Stomach (tissue), 9 donors: ENCODE results near the gene VEZF1. TPM values are rescaled to one million over a fixed set of nuclear protein-coding genes. Genes with fewer than 3 reads are reported as not detected.
A peak's percentile ranks its signal among the peaks of the same experiment; 100 is the strongest.

Source experiments
- DNase-seq, 2 donors: peaks; one replicate each; pipeline versions ENCODE4 v3.0.0 to v3.0.0-alpha.2; 2013 to 2019
- H3K27ac ChIP-seq, 5 donors: fragments of 200-600 bp in 4 of 5; sonication (generic) in 4 of 5; one replicate each; pipeline ENCODE4 v1.5.1; 2013 to 2019; ENCODE audit warnings: mild to moderate bottlenecking in 1 of 5, moderate library complexity in 1 of 5
- H3K27me3 ChIP-seq, 3 donors: fragments of 200-600 bp; sonication (generic); one replicate each; pipeline ENCODE4 v1.5.1; 2017 to 2019; ENCODE audit warnings: mixed run types in 1 of 3
- H3K36me3 ChIP-seq, 4 donors: fragments of 200-600 bp; sonication (generic); 1 replicate in 3 of 4; 2 replicates in 1 of 4; pipeline ENCODE4 v1.5.1; 2016 to 2019
- H3K4me1 ChIP-seq, 4 donors: fragments of 200-600 bp; sonication (generic); one replicate each; pipeline ENCODE4 v1.5.1; 2016 to 2019
- H3K4me3 ChIP-seq, 4 donors: fragments of 200-600 bp; sonication (generic) in 3 of 4; one replicate each; pipeline ENCODE4 v1.5.1; 2016 to 2019; ENCODE audit warnings: mild to moderate bottlenecking in 1 of 4
- H3K9me3 ChIP-seq, 4 donors: fragments of 200-600 bp; sonication (generic); one replicate each; pipeline ENCODE4 v1.5.1; 2016 to 2019
- EP300 ChIP-seq: sonication (generic); formaldehyde crosslinking; IDR thresholded peaks from one replicate; pipeline ENCODE4 v1.6.1; 2017; ENCODE audit warnings: antibody characterized with exemption
- POLR2A ChIP-seq, 4 donors: fragments of 450-650 bp; IDR thresholded peaks; one replicate each; pipeline ENCODE4 v1.6.1; 2016; ENCODE audit warnings: antibody characterized with exemption in 4 of 4, control low read depth in 2 of 4, mild to moderate bottlenecking in 1 of 4, moderate library complexity in 1 of 4
- POLR2AphosphoS5 ChIP-seq, 3 donors: sonication (generic); formaldehyde crosslinking; IDR thresholded peaks; one replicate each; pipeline ENCODE4 v1.6.1; 2016; ENCODE audit warnings: antibody characterized with exemption in 3 of 3
- WGBS, 5 donors: extraction: QIAGEN DNeasy Blood & Tissue Kit in 3 of 5; methylation state at CpG; one replicate each; pipeline versions ENCODE4 v1.1.5 to v1.1.7; 2013 to 2018; 5-methylcytosine and 5-hydroxymethylcytosine counted together
- intact Hi-C: fragments of 100-400 bp; cut with DNase I; formaldehyde crosslinking; loops from one replicate; pipeline ENCODE4 v1.15.1; 2023; ENCODE audit warnings: low total_unique reads
- polyA plus RNA-seq, 3 donors: library from polyadenylated mRNA; stranded (reverse); fragments of 200-250 nt; gene quantifications; one replicate each; pipeline ENCODE4 v1.2.3, GENCODE V29; 2013
- total RNA-seq, 5 donors: library from RNA; depleted of rRNA; stranded (reverse); fragments of >200 nt; gene quantifications; one replicate each; pipeline versions ENCODE4 v1.1.0 to v1.2.3, GENCODE V29; 2014 to 2016
- TF ChIP-seq, protein P1 (sequence below), 7 experiments: fragments of 450-650 bp in 4 of 7; fragments of 200-600 bp in 3 of 7; sonication (generic) in 3 of 7; IDR thresholded peaks; one replicate each; pipeline ENCODE4 v1.5.1; 2016 to 2019; ENCODE audit warnings: antibody characterized with exemption in 7 of 7, control low read depth in 2 of 7, mild to moderate bottlenecking in 1 of 7
- donor health status: healthy with polysubstance abuse.
- donor health status: Bipolar disorder and iron deficiency.
- donor health status: healthy.

Gene VEZF1
- total and polyA plus RNA-seq, 8 donors, result 7.8 to 103 (median 24.1) TPM

DNA sequence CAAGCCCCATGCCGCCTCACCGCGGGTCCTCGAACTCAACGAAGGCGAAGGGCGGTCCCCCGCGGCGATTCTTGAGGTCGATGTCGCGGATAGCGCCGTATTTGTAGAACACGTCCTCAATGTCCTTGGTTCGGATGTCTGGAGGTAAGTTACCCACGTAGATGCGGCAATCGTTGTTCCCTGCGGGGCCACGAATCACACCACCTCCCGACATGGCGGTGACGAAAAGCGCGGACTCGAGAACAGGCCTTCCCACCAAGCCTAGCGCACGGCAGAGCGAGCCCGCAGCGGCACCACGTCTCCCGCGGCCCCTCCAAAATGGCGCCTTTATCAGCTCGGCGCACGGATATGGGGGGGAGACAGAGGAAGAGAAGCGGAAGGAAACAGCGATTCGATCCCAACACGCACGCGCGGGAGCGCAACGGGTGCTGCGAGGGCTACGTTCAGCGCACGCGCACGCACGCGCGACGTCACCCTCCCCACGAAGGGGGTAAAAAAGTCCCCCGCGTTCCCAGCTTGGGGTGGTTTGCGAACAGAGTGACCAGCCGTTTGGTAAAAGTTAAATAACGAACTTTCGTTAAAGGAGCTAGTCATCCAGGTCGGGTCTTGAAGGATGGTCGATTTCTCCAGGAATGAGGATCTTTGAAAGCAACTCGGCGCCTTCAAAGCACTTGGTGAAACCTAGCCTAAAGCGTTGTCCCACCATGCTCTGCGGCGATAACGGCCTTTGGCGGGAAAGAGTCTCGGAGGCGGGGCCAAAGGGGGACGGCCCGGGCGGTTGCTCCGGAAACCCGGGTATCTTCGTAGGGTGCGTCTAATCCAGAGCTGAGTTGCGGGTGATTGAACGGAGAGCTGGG, 19.1 kb upstream of the VEZF1 start, which contains the start of gene SRSF1:
Gene SRSF1 (minus strand): TSS at position 323 of the 857 bp plus-strand sequence. CDS start 109 bp downstream, at position 214.
- Histone ChIP-seq H3K36me3 (peaks cover 30 to 39% (median 37%) of the 10 kb centered on the region in 4 donors), H3K27me3 (no peaks in the 10 kb centered on the region), H3K4me1 (peaks cover 35 to 49% (median 42%) of the 10 kb centered on the region in 4 donors), H3K4me3 (peak within 1 kb of the TSS; percentile 81 to 95 (median 86)), H3K27ac (peak within 1 kb of the TSS; percentile 97 to 100 (median 99)), H3K9me3 (no peaks in the 10 kb centered on the region)
- DNase-seq, result peak; percentile 97 to 99
- intact Hi-C loops, result no loop called here
- TF ChIP-seq, protein P1, sequence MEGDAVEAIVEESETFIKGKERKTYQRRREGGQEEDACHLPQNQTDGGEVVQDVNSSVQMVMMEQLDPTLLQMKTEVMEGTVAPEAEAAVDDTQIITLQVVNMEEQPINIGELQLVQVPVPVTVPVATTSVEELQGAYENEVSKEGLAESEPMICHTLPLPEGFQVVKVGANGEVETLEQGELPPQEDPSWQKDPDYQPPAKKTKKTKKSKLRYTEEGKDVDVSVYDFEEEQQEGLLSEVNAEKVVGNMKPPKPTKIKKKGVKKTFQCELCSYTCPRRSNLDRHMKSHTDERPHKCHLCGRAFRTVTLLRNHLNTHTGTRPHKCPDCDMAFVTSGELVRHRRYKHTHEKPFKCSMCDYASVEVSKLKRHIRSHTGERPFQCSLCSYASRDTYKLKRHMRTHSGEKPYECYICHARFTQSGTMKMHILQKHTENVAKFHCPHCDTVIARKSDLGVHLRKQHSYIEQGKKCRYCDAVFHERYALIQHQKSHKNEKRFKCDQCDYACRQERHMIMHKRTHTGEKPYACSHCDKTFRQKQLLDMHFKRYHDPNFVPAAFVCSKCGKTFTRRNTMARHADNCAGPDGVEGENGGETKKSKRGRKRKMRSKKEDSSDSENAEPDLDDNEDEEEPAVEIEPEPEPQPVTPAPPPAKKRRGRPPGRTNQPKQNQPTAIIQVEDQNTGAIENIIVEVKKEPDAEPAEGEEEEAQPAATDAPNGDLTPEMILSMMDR (IDR thresholded peaks at IDR 0.05), result no peak
- TF ChIP-seq POLR2A (IDR thresholded peaks at IDR 0.05) (peak in 2 of 4 donors; percentile 69 to 94), POLR2AphosphoS5 (IDR thresholded peaks at IDR 0.05) (peak; percentile 98 to 99 (median 99)), EP300 (peak; percentile 50)
- 0% methylated on average over 77 to 86 of the region's 86 CpGs for WGBS, 5 donors

DNA sequence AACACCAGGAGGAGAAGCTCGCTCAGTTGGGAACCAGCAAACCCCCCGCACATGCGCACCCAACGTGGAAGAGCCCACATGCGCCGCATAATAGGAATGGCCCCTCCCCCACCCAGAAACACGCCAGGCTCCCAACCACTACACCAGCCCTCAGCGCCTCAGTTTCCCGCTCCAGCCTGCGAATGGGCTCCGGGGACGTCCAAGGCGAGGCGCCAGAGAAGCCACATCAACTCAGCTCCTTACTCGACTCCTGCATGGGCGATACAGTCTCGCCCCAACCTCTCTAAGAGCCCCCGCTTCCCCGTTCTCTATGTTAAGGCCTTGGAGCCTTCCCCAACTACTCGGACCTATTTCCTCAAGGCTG, 18.5 kb upstream of the VEZF1 start:
- no peaks in the 10 kb centered on the region for H3K27me3 ChIP-seq
- peak; percentile 73 to 95 for DNase-seq
- TF ChIP-seq POLR2AphosphoS5 (IDR thresholded peaks at IDR 0.05) (peak in 1 of 3 donors; percentile 5), POLR2A (IDR thresholded peaks at IDR 0.05) (no peak)
- H3K4me1 ChIP-seq, result peaks cover 35 to 54% (median 45%) of the 10 kb centered on the region in 4 donors
- peak overlapping the region; percentile 97 to 100 (median 99) for H3K27ac ChIP-seq
- intact Hi-C loops, result no loop called here
- no peaks in the 10 kb centered on the region for H3K9me3 ChIP-seq
- H3K4me3 ChIP-seq, result peak overlapping the region; percentile 81 to 95 (median 86)
- peaks cover 30 to 42% (median 39%) of the 10 kb centered on the region in 4 donors for H3K36me3 ChIP-seq
- WGBS, 5 donors, result 0 to 1% (median 0%) methylated on average over 17 to 20 of the region's 20 CpGs

DNA sequence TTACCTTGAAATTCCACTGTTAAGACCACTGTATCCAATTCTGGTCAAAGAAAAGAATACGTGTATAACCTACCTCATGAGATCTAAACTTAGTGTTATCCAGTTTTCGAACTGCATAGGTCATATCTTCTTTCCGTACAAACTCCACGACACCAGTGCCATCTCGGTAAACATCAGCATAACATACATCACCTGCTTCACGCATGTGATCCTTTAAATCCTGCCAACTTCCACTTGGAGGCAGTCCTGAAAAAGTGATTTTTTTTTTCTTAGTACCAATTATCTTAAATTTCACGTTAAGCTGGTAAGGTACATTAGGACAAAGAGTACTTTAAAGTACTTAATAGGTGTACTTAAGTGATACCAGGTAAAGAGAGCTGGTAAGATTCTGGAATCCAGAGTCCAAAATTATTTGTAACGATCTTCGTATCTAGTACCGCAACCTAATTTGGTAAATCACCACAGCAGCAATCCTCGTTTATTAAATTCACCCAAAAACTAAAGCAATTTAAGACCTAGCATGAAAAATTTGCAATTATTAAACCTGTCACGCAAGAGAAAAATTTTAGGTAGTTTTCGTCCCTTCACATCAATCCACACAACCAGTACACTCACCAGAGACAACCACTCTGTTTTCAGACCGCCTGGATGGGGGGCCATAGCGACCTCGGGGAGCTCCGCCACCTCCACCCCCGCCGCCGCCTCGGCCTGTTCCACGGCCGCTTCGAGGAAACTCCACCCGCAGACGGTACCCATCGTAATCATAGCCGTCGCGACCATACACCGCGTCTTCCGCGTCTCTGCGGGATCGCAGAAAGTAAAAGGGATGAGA, 17.9 kb upstream of the VEZF1 start:
- no peak for DNase-seq
- TF ChIP-seq POLR2A (IDR thresholded peaks at IDR 0.05), result no peak
- no peak for TF ChIP-seq EP300
- TF ChIP-seq POLR2AphosphoS5 (IDR thresholded peaks at IDR 0.05), result no peak
- TF ChIP-seq, protein P1 (IDR thresholded peaks at IDR 0.05), result no peak
- Histone ChIP-seq H3K36me3 (peaks cover 30 to 48% (median 45%) of the 10 kb centered on the region in 4 donors), H3K27me3 (no peaks in the 10 kb centered on the region), H3K27ac (peak overlapping the region; percentile 97 to 100 (median 99)), H3K4me1 (peaks cover 35 to 60% (median 48%) of the 10 kb centered on the region in 4 donors), H3K9me3 (no peaks in the 10 kb centered on the region), H3K4me3 (peak overlapping the region; percentile 81 to 95 (median 86))
- 1 to 4% (median 2%) methylated on average over 36 of the region's 36 CpGs for WGBS, 5 donors
- intact Hi-C loops, result no loop called here

GRCh38 chr17:58005031-58005727, 17.1 kb upstream of the VEZF1 start:
- 13 to 28% (median 21%) methylated on average over 12 of the region's 12 CpGs for WGBS, 5 donors
- H3K4me3 ChIP-seq, result peak overlapping the region; percentile 81 to 95 (median 86)
- no peaks in the 10 kb centered on the region for H3K27me3 ChIP-seq
- intact Hi-C loops, result no loop called here
- DNase-seq, result no peak
- H3K9me3 ChIP-seq, result no peaks in the 10 kb centered on the region
- peak overlapping the region in 2 of 5 donors; percentile 98 to 99 for H3K27ac ChIP-seq
- H3K4me1 ChIP-seq, result peaks cover 35 to 68% (median 51%) of the 10 kb centered on the region in 4 donors
- TF ChIP-seq POLR2AphosphoS5 (IDR thresholded peaks at IDR 0.05), result no peak
- no peak for TF ChIP-seq EP300
- TF ChIP-seq, protein P1 (IDR thresholded peaks at IDR 0.05), result no peak
- TF ChIP-seq POLR2A (IDR thresholded peaks at IDR 0.05), result no peak
- peaks cover 30 to 56% (median 52%) of the 10 kb centered on the region in 4 donors for H3K36me3 ChIP-seq
